Endothelial cell (in vitro differentiated cells): ENCODE results near the gene KCNA10. TPM values are rescaled to one million over a fixed set of nuclear protein-coding genes. Genes with fewer than 3 reads are reported as not detected.

Experiments
- DNase-seq: peaks from one replicate; pipeline ENCODE4 v3.0.0; 2021; ENCODE audit warnings: low spot score
- H3K27ac Mint-ChIP-seq: one replicate; pipeline ENCODE4 v1.8.0; 2021; ENCODE audit warnings: mixed read lengths, inconsistent platforms; ENCODE audit not compliant: unreplicated experiment
- H3K27me3 Mint-ChIP-seq: one replicate; pipeline ENCODE4 v1.8.0; 2021; ENCODE audit warnings: mild to moderate bottlenecking, moderate library complexity, mixed read lengths, inconsistent platforms; ENCODE audit not compliant: unreplicated experiment
- H3K36me3 Mint-ChIP-seq: one replicate; pipeline ENCODE4 v1.8.0; 2021; ENCODE audit warnings: mild to moderate bottlenecking, low read depth, mixed read lengths, inconsistent platforms; ENCODE audit not compliant: unreplicated experiment
- H3K4me1 Mint-ChIP-seq: one replicate; pipeline ENCODE4 v1.8.0; 2021; ENCODE audit warnings: mild to moderate bottlenecking, mixed read lengths, inconsistent platforms; ENCODE audit not compliant: unreplicated experiment
- H3K4me3 Mint-ChIP-seq: one replicate; pipeline ENCODE4 v1.8.0; 2021; ENCODE audit warnings: mild to moderate bottlenecking, mixed read lengths, inconsistent platforms; ENCODE audit not compliant: unreplicated experiment
- H3K9me3 Mint-ChIP-seq: one replicate; pipeline ENCODE4 v1.8.0; 2021; ENCODE audit warnings: mixed read lengths, inconsistent platforms; ENCODE audit not compliant: unreplicated experiment
- total RNA-seq: library from RNA; stranded (reverse); fragmentation: NEBNext Ultra II Directional; extraction: Animal tissue kit (Norgen Biotek cat#: 25700); gene quantifications from one replicate; pipeline ENCODE4 v1.2.1, GENCODE V29; 2021; ENCODE audit not compliant: unreplicated experiment
- TF ChIP-seq, protein P1 (sequence below): fragments of 200-600 bp; sonication (generic); IDR thresholded peaks from one replicate; pipeline ENCODE4 v1.5.0; 2021; ENCODE audit warnings: antibody characterized with exemption; ENCODE audit not compliant: unreplicated experiment

The KCNA10 gene
- total RNA-seq, 1 donor from 2014 or later = not detected

DNA sequence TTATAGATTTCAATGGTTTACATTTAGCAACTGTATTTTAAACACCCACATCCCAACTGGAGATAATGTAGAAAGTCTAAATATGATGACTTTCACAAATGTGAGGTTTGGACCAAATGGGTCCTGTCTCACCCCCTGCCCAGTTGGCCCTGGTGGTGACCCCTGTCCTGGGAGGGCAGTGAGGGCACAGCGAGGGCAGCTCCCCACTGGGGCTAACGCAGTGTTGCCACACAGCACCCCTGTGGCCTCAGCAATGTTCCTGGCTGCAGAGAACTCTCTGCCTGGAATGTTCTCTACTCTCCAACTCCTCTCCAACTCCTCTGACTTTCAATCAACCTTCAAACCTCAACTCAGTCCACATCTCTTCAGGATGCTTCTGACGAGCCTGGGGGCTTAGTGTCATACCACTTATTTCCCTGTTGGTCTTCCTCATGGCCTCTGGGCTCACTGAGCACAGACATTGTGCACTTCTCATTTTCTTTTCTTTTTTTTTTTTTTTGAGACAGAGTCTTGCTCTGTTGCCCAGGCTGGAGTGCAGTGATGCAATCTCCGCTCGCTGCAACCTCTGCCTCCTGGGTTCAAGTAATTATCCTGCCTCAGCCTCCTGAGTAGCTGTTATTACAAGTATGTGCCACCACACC is 25.8 kb downstream of the KCNA10 start:
- Mint-ChIP-seq H3K36me3 (no peaks in the 10 kb centered on the region), H3K27ac (no peak overlapping the region), H3K4me1 (peaks cover 6% of the 10 kb centered on the region), H3K4me3 (no peak overlapping the region), H3K27me3 (peaks cover 10% of the 10 kb centered on the region), H3K9me3 (no peaks in the 10 kb centered on the region)
- TF ChIP-seq, protein P1, sequence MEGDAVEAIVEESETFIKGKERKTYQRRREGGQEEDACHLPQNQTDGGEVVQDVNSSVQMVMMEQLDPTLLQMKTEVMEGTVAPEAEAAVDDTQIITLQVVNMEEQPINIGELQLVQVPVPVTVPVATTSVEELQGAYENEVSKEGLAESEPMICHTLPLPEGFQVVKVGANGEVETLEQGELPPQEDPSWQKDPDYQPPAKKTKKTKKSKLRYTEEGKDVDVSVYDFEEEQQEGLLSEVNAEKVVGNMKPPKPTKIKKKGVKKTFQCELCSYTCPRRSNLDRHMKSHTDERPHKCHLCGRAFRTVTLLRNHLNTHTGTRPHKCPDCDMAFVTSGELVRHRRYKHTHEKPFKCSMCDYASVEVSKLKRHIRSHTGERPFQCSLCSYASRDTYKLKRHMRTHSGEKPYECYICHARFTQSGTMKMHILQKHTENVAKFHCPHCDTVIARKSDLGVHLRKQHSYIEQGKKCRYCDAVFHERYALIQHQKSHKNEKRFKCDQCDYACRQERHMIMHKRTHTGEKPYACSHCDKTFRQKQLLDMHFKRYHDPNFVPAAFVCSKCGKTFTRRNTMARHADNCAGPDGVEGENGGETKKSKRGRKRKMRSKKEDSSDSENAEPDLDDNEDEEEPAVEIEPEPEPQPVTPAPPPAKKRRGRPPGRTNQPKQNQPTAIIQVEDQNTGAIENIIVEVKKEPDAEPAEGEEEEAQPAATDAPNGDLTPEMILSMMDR = no peak
- no peak for DNase-seq

DNA sequence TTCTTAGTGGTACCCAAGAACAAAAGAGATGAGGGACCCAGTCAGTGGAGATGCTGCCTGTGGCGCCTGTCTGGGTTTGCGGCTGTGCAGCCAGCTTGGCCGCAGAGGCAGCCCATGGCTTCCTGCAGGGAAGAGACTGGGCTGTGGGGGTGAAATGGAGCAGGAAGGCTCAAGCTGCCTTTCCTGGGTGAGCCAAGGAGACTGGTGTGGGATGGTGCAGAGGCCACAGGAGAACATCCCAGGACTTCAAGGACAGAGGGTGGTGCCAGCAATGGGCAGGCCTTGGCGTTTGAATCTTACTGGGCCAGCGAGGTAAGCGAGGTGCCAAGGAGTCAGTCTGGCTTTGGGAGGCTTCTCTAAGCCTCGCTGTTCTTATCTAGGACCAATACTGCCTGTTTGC is 26.4 kb downstream of the KCNA10 start:
- no peak for DNase-seq
- no peaks in the 10 kb centered on the region for H3K36me3 Mint-ChIP-seq
- H3K27ac Mint-ChIP-seq = no peak overlapping the region
- peaks cover 8% of the 10 kb centered on the region for H3K27me3 Mint-ChIP-seq
- H3K9me3 Mint-ChIP-seq = no peaks in the 10 kb centered on the region
- no peak overlapping the region for H3K4me3 Mint-ChIP-seq
- H3K4me1 Mint-ChIP-seq = peaks cover 6% of the 10 kb centered on the region
- TF ChIP-seq, protein P1 = no peak

DNA sequence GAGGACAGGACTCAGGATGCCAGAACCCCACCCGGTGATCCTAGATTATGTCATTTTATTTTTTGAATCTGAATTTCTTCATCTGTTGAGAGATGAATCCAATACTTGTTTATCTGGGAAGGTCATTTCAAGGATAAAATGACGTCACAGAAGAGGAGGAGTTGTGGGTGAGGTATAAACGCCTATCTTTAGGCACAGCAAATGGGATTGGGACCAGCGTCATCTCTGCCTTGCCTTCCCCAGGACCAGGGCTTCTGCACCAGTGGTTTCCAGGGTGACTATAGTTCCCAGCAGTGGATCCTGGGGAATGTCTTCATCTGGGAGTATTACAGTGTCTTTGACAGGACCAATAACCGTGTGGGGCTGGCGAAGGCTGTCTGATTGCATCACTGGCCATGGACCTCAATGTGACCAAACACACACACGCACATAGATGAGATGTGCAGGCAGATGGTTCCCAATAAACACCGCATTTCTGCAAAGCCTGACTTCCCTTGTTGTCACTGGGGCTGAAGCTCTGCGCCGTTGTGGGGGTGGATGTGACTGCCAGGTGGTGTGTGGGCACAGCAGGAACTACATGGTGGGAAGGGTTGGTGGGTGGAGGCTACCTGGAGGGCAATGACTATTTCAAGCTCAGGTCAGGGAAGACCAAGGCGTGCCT is 28.1 kb downstream of the KCNA10 start:
- Mint-ChIP-seq H3K4me1 (peaks cover 6% of the 10 kb centered on the region), H3K27ac (no peak overlapping the region), H3K9me3 (no peaks in the 10 kb centered on the region), H3K27me3 (peaks cover 5% of the 10 kb centered on the region), H3K4me3 (no peak overlapping the region), H3K36me3 (no peaks in the 10 kb centered on the region)
- DNase-seq = no peak
- TF ChIP-seq, protein P1 = no peak

DNA sequence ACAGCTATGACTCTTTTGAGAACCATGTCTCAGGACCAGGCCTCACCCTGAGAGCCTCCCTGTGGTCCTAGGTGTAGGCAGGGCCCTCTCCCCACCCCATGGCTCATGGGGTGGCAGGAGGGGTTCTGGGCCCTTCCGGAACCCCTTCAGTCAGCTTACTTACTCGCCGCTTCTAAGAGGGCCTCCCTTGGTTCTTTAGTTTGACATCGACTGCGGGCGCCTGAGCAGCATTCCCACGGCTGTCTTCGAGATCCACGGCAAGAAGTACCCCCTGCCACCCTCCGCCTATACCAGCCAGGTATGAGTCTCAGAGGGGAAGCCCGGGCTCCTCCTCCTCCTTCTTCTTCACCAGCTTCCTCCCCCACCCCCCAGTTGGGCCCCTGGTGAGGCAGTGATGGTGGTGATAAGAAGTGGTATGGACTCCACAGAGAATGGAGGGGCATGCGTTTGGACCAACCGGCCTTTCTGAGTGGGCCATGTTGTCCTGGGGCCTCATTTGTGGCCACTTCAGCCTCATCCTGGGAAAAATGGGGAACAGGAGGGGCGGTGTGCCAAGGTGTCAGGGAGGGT is 28.9 kb downstream of the KCNA10 start:
- Mint-ChIP-seq H3K27me3 (peaks cover 5% of the 10 kb centered on the region), H3K4me1 (peaks cover 6% of the 10 kb centered on the region), H3K4me3 (no peak overlapping the region), H3K9me3 (no peaks in the 10 kb centered on the region), H3K27ac (no peak overlapping the region), H3K36me3 (no peaks in the 10 kb centered on the region)
- TF ChIP-seq, protein P1 = no peak
- no peak for DNase-seq

DNA sequence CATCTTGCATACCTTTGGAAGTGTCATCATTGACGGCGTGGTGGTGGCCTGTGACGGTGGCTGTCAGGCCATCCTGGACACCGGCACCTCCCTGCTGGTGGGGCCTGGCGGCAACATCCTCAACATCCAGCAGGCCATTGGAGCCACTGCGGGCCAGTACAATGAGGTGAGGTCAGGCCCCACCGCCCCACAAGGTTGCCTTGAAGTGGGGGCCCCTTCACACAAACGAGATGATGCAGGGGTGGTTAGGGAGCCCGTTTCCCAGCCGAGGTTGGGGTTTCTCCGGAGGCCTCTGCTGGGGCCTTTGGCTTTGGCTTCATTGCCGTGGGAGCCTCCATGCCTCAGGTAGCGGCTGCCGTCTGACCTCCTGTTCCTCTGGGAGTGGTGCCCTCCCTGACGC is 29.6 kb downstream of the KCNA10 start:
- peaks cover under 1% of the 10 kb centered on the region for H3K4me1 Mint-ChIP-seq
- TF ChIP-seq, protein P1 = no peak
- H3K27ac Mint-ChIP-seq = no peak overlapping the region
- H3K27me3 Mint-ChIP-seq = peaks cover 5% of the 10 kb centered on the region
- H3K36me3 Mint-ChIP-seq = no peaks in the 10 kb centered on the region
- no peak for DNase-seq
- no peak overlapping the region for H3K4me3 Mint-ChIP-seq
- H3K9me3 Mint-ChIP-seq = no peaks in the 10 kb centered on the region
